AG10803 (cell line): ENCODE data around the gene MYO1F.

Source experiments
- DNase-seq: peaks from one replicate; pipeline ENCODE4 v3.0.0; 2010; ENCODE audit warnings: low read depth
- H3K4me3 ChIP-seq: 2 replicates; pipeline ENCODE4 v1.5.1; 2011; ENCODE audit warnings: mild to moderate bottlenecking, low read length, control low read depth
- CTCF ChIP-seq: conservative IDR thresholded peaks from 2 replicates; pipeline ENCODE4 v1.5.1; 2011; ENCODE audit warnings: mild to moderate bottlenecking, low read length, control low read depth, inconsistent platforms

MYO1F gene

GRCh38 chr19:8485561-8486371 is 91.5 kb downstream of the MYO1F start:
- no peak for DNase-seq
- no peak for TF ChIP-seq CTCF
- no peak overlapping the region for H3K4me3 ChIP-seq

- no peak for TF ChIP-seq CTCF
- H3K4me3 ChIP-seq = no peak overlapping the region
- no peak for DNase-seq
Measured at GRCh38 chr19:8484331-8484894, 92.8 kb downstream of the MYO1F start.

- H3K4me3 ChIP-seq = no peak overlapping the region
- no peak for TF ChIP-seq CTCF
- no peak for DNase-seq
Measured at GRCh38 chr19:8483165-8483564, 94.1 kb downstream of the MYO1F start.

- no peak overlapping the region for H3K4me3 ChIP-seq
- no peak for DNase-seq
- no peak for TF ChIP-seq CTCF
Measured at GRCh38 chr19:8482696-8483095, 94.5 kb downstream of the MYO1F start.

GRCh38 chr19:8481616-8482015 is 95.6 kb downstream of the MYO1F start:
- no peak for DNase-seq
- H3K4me3 ChIP-seq = no peak overlapping the region
- no peak for TF ChIP-seq CTCF

- no peak for TF ChIP-seq CTCF
Measured at GRCh38 chr19:8481201-8481600, 96.0 kb downstream of the MYO1F start.

GRCh38 chr19:8478598-8478997 is 98.6 kb downstream of the MYO1F start:
- TF ChIP-seq CTCF = no peak
- no peak overlapping the region for H3K4me3 ChIP-seq
- no peak for DNase-seq

More at GRCh38 chr19:8481201-8481600, 96.0 kb downstream of the MYO1F start:
- DNase-seq = no peak
- no peak overlapping the region for H3K4me3 ChIP-seq
